NB4 (cell line): ENCODE measurements around the gene CHCHD10.

Experiments
- MYC ChIP-seq: IDR thresholded peaks from 2 replicates; pipeline ENCODE4 v1.6.1; 2011; ENCODE audit warnings: low read depth, low read length
- POLR2A ChIP-seq: IDR thresholded peaks from 2 replicates; pipeline ENCODE4 v1.6.1; 2011; ENCODE audit warnings: mild to moderate bottlenecking; ENCODE audit not compliant: insufficient read length; ENCODE audit errors: extremely low read depth
- TF ChIP-seq, protein P1 (sequence below): IDR thresholded peaks from one replicate; pipeline ENCODE4 v1.5.1; 2012; ENCODE audit warnings: low read depth, low read length

DNA sequence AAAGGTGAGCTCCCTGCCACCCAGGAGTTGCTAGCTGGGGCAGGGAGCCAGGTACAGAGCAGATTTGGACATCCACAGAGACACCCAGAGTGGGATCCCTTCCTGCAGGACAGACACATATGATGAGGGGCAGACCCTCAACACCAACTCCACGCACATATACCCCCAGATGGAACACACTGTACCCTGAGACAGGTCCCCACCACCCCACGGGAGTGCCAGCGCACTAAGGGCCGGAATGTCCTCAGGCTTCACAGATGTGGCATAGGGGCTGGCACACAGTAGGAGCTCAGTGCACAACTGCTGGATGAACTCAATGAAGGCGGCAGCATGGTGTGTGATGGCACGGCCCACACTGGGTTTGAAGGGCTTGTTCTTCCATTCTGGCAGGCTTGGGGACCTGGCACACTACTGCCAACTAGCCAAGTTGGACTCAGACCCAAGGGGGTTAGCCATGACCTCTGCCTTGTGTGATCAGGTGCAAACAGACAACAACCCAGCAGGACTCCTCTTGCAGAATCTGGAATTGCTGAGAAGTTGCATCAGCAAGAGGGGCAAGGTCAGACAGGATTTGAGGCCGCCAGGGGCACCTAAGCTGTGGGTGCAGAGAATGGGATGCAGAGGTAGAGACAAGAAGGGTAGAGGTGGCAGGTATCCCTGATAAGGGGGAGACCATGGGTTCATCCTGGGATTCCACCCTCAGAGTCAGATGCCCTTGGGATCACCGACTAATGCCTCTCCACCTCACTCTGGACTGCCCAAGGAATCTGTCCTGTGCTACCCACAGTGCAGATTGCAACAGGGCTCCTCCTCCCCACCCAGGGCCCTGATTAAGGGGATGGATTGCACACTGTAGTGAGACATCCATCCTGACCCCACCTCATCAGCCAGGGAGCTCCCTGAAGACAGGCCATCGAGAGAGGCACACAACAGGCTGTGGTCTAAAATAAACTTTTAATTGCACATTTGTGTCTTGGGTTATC lies 2.6 kb downstream of the CHCHD10 start:
- TF ChIP-seq MYC (no peak), POLR2A (no peak)
- TF ChIP-seq, protein P1, sequence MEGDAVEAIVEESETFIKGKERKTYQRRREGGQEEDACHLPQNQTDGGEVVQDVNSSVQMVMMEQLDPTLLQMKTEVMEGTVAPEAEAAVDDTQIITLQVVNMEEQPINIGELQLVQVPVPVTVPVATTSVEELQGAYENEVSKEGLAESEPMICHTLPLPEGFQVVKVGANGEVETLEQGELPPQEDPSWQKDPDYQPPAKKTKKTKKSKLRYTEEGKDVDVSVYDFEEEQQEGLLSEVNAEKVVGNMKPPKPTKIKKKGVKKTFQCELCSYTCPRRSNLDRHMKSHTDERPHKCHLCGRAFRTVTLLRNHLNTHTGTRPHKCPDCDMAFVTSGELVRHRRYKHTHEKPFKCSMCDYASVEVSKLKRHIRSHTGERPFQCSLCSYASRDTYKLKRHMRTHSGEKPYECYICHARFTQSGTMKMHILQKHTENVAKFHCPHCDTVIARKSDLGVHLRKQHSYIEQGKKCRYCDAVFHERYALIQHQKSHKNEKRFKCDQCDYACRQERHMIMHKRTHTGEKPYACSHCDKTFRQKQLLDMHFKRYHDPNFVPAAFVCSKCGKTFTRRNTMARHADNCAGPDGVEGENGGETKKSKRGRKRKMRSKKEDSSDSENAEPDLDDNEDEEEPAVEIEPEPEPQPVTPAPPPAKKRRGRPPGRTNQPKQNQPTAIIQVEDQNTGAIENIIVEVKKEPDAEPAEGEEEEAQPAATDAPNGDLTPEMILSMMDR: no peak
